HG03060 (cell line): Measurements from ENCODE around the gene ITGAV.

ENCODE experiments used
- ATAC-seq: cut with Tn5 transposase; IDR thresholded peaks from one replicate; pipeline ENCODE4 v1.9.1; 2021; ENCODE audit warnings: low read depth, moderate number of reproducible peaks; ENCODE audit not compliant: unreplicated experiment

The ITGAV gene

DNA sequence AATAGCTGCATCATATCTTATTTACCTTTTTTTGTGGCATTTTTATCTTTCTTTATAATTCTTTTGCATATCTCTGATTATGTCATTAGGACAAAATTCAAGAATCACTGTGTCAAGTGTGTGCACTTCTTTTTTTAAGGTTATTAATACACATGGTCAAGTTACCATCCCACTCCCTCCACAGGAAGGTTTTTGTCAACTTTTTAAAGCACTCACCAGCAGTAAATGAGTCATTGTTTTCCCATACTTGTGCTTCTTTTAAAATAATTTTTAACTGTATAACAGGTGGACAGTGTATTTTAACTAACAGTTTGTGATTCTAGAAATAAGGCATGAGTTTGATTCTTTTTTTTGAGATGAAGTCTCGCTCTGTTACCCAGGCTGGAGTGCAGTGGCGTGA is 58.3 kb downstream of the ITGAV start:
- no peak for ATAC-seq

DNA sequence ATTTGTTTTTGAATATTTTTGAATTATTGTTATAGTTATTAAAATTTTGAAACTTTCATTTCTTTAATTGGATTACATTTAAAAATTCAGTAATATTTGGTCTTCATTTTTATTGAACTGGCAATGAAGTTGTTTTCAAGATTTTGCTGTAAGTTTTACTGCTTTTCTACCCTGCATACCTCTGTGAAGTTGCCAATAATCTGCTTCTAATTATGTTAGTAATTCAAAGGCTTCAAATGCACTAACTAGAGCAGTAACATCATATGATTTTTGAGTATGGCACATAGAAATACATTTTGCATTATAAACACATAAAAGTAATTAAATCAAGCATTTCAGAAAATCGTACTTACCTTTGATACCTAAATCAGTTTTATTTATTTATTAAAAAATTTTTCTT is 63.7 kb downstream of the ITGAV start:
- no peak for ATAC-seq

- no peak for ATAC-seq
These were observed 69.5 kb downstream of the ITGAV start for GRCh38 chr2:186659383-186659782.

DNA sequence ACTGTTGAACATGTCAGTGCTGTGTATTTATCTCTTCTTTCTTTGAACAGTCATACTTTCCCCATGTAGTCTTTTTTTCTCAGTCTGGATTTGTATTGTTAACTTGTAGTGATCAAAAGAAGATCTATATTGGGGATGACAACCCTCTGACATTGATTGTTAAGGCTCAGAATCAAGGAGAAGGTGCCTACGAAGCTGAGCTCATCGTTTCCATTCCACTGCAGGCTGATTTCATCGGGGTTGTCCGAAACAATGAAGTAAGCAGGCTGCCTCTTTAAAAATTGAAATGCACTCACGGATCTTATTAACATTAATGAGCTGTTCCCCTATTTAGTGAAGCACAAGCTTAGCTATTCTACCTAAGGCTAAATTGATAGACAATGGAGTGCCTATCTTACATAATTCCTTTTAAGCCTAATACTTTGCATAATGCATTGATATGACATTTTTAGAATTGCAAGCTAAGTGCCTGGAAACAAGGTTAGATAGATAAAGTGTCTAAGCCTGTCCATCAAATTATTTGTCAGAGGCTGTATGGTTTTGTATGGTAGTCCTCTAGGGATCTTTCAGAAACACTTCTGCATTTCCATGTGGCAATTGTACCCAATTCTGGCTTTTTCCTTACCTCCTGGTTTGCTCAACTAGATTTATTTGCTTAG is 74.7 kb downstream of the ITGAV start:
- ATAC-seq = no peak

GRCh38 chr2:186669146-186669545 is 79.3 kb downstream of the ITGAV start:
- ATAC-seq = no peak

GRCh38 chr2:186670831-186671230 is 81.0 kb downstream of the ITGAV start:
- no peak for ATAC-seq

GRCh38 chr2:186675380-186675779 is 85.5 kb downstream of the ITGAV start:
- ATAC-seq = no peak

DNA sequence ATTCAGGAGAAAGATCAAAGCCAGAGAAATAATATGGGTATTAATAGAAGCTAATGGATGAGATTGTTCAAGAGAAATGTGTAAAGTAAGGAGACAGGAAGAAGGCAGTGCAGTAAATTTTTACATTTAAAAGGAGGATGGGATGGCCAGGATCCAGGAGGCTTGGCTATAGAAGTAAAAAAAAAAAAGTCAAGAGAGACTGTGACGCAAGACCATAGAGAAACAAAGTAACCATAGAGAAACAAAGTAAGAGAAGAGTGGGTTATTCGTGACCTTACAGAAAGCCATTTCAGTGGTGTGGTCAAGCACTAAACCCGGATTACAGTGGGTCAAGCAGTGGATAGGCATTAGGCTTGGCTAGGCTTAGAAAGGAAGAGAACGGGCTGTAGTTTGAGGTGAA is 93.5 kb downstream of the ITGAV start:
- ATAC-seq = no peak

DNA sequence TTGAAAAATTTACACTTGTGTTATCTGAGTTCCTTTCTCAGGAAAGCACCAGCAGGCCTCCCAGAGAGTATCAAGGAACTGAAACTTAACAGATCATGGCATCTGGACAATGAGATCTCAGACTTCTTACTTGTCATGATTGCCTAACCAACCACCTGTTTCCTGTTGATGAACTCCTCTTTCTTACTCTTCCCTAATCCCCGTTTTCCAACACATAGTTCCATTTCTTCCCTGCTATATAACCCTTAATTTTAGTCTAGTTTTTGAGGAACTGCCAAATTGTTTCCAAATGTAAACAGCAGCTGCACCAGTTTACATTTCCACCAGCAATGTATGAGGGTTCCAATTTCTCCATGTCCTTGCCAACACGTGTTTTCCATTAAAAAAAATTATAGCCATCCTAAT is 98.0 kb downstream of the ITGAV start:
- no peak for ATAC-seq

- ATAC-seq = no peak
These were observed 99.0 kb downstream of the ITGAV start for GRCh38 chr2:186688813-186689212.

- no peak for ATAC-seq
These were observed 100.9 kb downstream of the ITGAV start for GRCh38 chr2:186690786-186691185.

- ATAC-seq = no peak
These were observed 101.4 kb downstream of the ITGAV start for GRCh38 chr2:186691231-186691630.

- no peak for ATAC-seq
These were observed 102.0 kb downstream of the ITGAV start for GRCh38 chr2:186691900-186692299.

GRCh38 chr2:186693446-186693832 is 103.6 kb downstream of the ITGAV start:
- ATAC-seq = no peak

DNA sequence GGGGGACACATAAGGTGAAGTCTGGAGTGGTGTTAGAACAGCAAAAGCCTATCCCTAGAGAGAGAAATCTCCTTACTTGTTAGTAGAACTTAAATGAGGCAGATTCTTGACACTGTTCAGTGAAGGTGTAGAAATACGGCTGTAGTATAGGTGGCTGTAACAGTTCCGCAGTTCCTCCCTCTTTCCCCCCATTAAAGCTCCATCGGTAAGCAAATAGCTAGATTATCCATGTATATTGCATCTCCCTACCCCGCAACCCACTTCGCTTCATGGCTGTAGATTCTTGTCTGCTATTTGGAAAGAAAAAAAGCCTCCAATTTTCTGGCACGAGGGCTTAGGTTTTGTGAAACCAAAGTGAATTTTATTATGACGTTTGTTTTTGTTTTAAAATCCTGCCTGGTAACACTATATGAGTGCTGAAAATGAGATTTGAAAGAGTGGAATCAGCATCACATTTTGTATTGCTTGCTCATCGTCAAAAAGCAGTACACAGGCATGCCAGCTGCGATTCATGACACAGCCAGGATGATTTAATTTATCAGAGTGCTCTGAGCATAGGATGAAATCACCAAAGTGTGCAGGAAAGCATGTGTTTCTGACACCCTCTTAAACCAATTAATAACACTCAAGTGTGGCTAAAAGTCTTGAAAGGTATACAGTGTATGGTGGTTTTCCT is 105.4 kb downstream of the ITGAV start:
- no peak for ATAC-seq

DNA sequence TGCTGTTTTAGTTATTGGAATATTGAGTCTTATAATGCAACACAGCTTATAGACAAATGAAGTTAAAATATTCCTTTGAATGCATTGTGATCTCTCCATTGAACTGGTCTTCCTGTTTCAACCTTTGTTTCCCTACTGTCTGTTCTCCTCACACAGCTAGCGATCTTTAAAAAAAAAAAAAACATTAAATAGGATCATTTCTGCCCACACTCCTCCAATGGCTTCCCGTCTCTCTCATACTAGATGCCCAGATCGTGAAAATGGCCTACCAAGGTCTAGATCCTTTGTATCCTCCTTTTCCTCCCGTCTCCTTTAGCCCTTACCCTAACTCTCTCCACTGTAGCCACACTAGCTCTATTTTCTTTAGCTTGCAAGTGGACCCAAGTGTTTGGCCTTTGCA is 106.4 kb downstream of the ITGAV start:
- ATAC-seq = no peak

GRCh38 chr2:186696804-186697203 is 106.9 kb downstream of the ITGAV start:
- ATAC-seq = no peak

GRCh38 chr2:186697536-186697935 is 107.7 kb downstream of the ITGAV start:
- ATAC-seq = no peak

- no peak for ATAC-seq
These were observed 109.9 kb downstream of the ITGAV start for GRCh38 chr2:186699742-186700141.

DNA sequence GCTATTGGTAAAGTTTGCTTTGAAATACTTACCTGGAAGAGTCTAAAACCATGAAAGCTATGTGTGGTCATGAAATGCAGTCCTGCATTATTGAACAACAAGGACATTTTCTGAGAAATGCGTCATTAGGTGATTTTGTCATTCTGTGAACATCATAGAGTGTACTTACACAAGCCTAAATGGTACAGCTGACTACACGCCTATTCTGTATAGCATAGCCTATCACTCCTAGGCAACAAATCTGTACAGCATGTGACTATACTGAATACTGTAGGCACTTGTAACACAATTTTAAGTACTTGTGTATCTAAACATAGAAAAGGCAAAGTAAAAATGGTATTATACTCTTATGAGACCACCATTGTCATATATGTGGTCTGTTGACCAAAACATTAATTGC is 112.2 kb downstream of the ITGAV start:
- ATAC-seq = no peak

GRCh38 chr2:186702501-186702900 is 112.6 kb downstream of the ITGAV start:
- no peak for ATAC-seq

- ATAC-seq = no peak
These were observed 115.0 kb downstream of the ITGAV start for GRCh38 chr2:186704897-186705296.
